ENCODE results near the gene ECM1.
A peak's percentile ranks its signal among the peaks of the same experiment; 100 is the strongest.

ECM1 gene

GRCh38 chr1:150516616-150517015 is 8.7 kb downstream of the ECM1 start:
- Histone ChIP-seq H4K91ac (ENCODE audit: low read depth, low read length, poor library complexity) (no peak overlapping the region), H3K36me3 (replicated peaks in 1 of 2; ENCODE audit: control insufficient read depth in 2 of 2, insufficient read depth in 2 of 2, low read length in 2 of 2) (peaks cover 4 to 10% of the 10 kb centered on the region in 2 donors), H2BK12ac (ENCODE audit: low read length) (no peak overlapping the region), H3K18ac (ENCODE audit: low read length) (no peak overlapping the region), H3K23ac (ENCODE audit: low read depth, low read length, poor library complexity) (no peak overlapping the region), H3K9me3 (replicated peaks in 1 of 2; ENCODE audit: control insufficient read depth in 2 of 2, insufficient read depth in 1 of 2, low read depth in 1 of 2, low read length in 2 of 2) (no peaks in the 10 kb centered on the region), H2AK5ac (ENCODE audit: low read depth, low read length) (no peak overlapping the region), H2AFZ (ENCODE audit: low read length) (peak overlapping the region; percentile 98), H3K4ac (ENCODE audit: low read length) (no peak overlapping the region), H2BK5ac (ENCODE audit: low read length) (no peak overlapping the region), H2BK15ac (ENCODE audit: low read length) (no peak overlapping the region), H3K27ac (replicated peaks; ENCODE audit: low read length) (no peak overlapping the region), H4K8ac (ENCODE audit: low read depth, low read length) (no peak overlapping the region), H3K4me3 (ENCODE audit: low read length in 2 of 2) (peak overlapping the region in 1 of 2 donors; percentile 82), H3K79me1 (ENCODE audit: low read depth, low read length) (no peaks in the 10 kb centered on the region), H3K4me1 (ENCODE audit: control insufficient read depth in 2 of 2, insufficient read depth in 1 of 2, low read depth in 1 of 2, low read length in 2 of 2) (peaks cover 2 to 5% of the 10 kb centered on the region in 2 donors), H2BK120ac (ENCODE audit: low read depth, low read length) (no peak overlapping the region), H3K4me2 (ENCODE audit: insufficient read depth, low read length, poor library complexity, severe bottlenecking) (no peak overlapping the region), H3K27me3 (ENCODE audit: control insufficient read depth in 3 of 3, insufficient read depth in 3 of 3, low read depth in 1 of 3, low read length in 3 of 3) (no peaks in the 10 kb centered on the region), H3K9ac (ENCODE audit: low read depth, low read length, poor library complexity) (no peak overlapping the region), H3K14ac (ENCODE audit: low read length) (no peak overlapping the region)
- no CpG with 5 or more reads among the region's 4 CpGs for WGBS, 2 donors (ENCODE audit: extremely low coverage in 2 of 2, insufficient read length in 2 of 2, insufficient replicate concordance in 1 of 2)
- DNase-seq (ENCODE audit: low spot score): no peak

GRCh38 chr1:150521196-150521968 is 13.5 kb downstream of the ECM1 start:
- Histone ChIP-seq H2AK5ac (ENCODE audit: low read depth, low read length) (no peak overlapping the region), H2BK15ac (ENCODE audit: low read length) (no peak overlapping the region), H3K9me3 (replicated peaks in 1 of 2; ENCODE audit: control insufficient read depth in 2 of 2, insufficient read depth in 1 of 2, low read depth in 1 of 2, low read length in 2 of 2) (no peaks in the 10 kb centered on the region), H3K18ac (ENCODE audit: low read length) (no peak overlapping the region), H3K27me3 (ENCODE audit: control insufficient read depth in 3 of 3, insufficient read depth in 3 of 3, low read depth in 1 of 3, low read length in 3 of 3) (no peaks in the 10 kb centered on the region), H3K36me3 (replicated peaks in 1 of 2; ENCODE audit: control insufficient read depth in 2 of 2, insufficient read depth in 2 of 2, low read length in 2 of 2) (no peaks in the 10 kb centered on the region), H3K23ac (ENCODE audit: low read depth, low read length, poor library complexity) (no peak overlapping the region), H3K4ac (ENCODE audit: low read length) (no peak overlapping the region), H3K14ac (ENCODE audit: low read length) (no peak overlapping the region), H3K4me3 (ENCODE audit: low read length in 2 of 2) (no peak overlapping the region), H4K8ac (ENCODE audit: low read depth, low read length) (no peak overlapping the region), H2BK12ac (ENCODE audit: low read length) (no peak overlapping the region), H4K91ac (ENCODE audit: low read depth, low read length, poor library complexity) (no peak overlapping the region), H3K9ac (ENCODE audit: low read depth, low read length, poor library complexity) (no peak overlapping the region), H3K79me1 (ENCODE audit: low read depth, low read length) (no peaks in the 10 kb centered on the region), H3K27ac (replicated peaks; ENCODE audit: low read length) (no peak overlapping the region), H3K4me1 (ENCODE audit: control insufficient read depth in 2 of 2, insufficient read depth in 1 of 2, low read depth in 1 of 2, low read length in 2 of 2) (peaks cover under 1 to 3% of the 10 kb centered on the region in 2 donors), H2AFZ (ENCODE audit: low read length) (no peak overlapping the region), H2BK120ac (ENCODE audit: low read depth, low read length) (no peak overlapping the region), H2BK5ac (ENCODE audit: low read length) (no peak overlapping the region), H3K4me2 (ENCODE audit: insufficient read depth, low read length, poor library complexity, severe bottlenecking) (no peak overlapping the region)
- no CpG with 5 or more reads among the region's 1 CpG for WGBS, 2 donors (ENCODE audit: extremely low coverage in 2 of 2, insufficient read length in 2 of 2, insufficient replicate concordance in 1 of 2)
- DNase-seq (ENCODE audit: low spot score): no peak

GRCh38 chr1:150525348-150525747 is 17.4 kb downstream of the ECM1 start:
- Histone ChIP-seq H3K18ac (ENCODE audit: low read length) (no peak overlapping the region), H4K91ac (ENCODE audit: low read depth, low read length, poor library complexity) (no peak overlapping the region), H3K4me1 (ENCODE audit: control insufficient read depth in 2 of 2, insufficient read depth in 1 of 2, low read depth in 1 of 2, low read length in 2 of 2) (no peaks in the 10 kb centered on the region), H3K36me3 (replicated peaks in 1 of 2; ENCODE audit: control insufficient read depth in 2 of 2, insufficient read depth in 2 of 2, low read length in 2 of 2) (no peaks in the 10 kb centered on the region), H3K4ac (ENCODE audit: low read length) (no peak overlapping the region), H3K9ac (ENCODE audit: low read depth, low read length, poor library complexity) (no peak overlapping the region), H2BK12ac (ENCODE audit: low read length) (no peak overlapping the region), H2AK5ac (ENCODE audit: low read depth, low read length) (no peak overlapping the region), H3K27ac (replicated peaks; ENCODE audit: low read length) (no peak overlapping the region), H3K23ac (ENCODE audit: low read depth, low read length, poor library complexity) (no peak overlapping the region), H3K27me3 (ENCODE audit: control insufficient read depth in 3 of 3, insufficient read depth in 3 of 3, low read depth in 1 of 3, low read length in 3 of 3) (no peaks in the 10 kb centered on the region), H2BK120ac (ENCODE audit: low read depth, low read length) (no peak overlapping the region), H4K8ac (ENCODE audit: low read depth, low read length) (no peak overlapping the region), H3K4me3 (ENCODE audit: low read length in 2 of 2) (no peak overlapping the region), H3K79me1 (ENCODE audit: low read depth, low read length) (no peaks in the 10 kb centered on the region), H2BK15ac (ENCODE audit: low read length) (no peak overlapping the region), H3K9me3 (replicated peaks in 1 of 2; ENCODE audit: control insufficient read depth in 2 of 2, insufficient read depth in 1 of 2, low read depth in 1 of 2, low read length in 2 of 2) (no peaks in the 10 kb centered on the region), H2BK5ac (ENCODE audit: low read length) (no peak overlapping the region), H3K4me2 (ENCODE audit: insufficient read depth, low read length, poor library complexity, severe bottlenecking) (no peak overlapping the region), H3K14ac (ENCODE audit: low read length) (no peak overlapping the region), H2AFZ (ENCODE audit: low read length) (no peak overlapping the region)
- no CpG with 5 or more reads among the region's 3 CpGs for WGBS, 2 donors (ENCODE audit: extremely low coverage in 2 of 2, insufficient read length in 2 of 2, insufficient replicate concordance in 1 of 2)
- no peak for DNase-seq (ENCODE audit: low spot score)

- H2AK5ac ChIP-seq (ENCODE audit: low read depth, low read length): no peak overlapping the region
- no peak overlapping the region for H3K23ac ChIP-seq (ENCODE audit: low read depth, low read length, poor library complexity)
- H2BK15ac ChIP-seq (ENCODE audit: low read length): no peak overlapping the region
- no peak overlapping the region for H2BK120ac ChIP-seq (ENCODE audit: low read depth, low read length)
- H3K79me1 ChIP-seq (ENCODE audit: low read depth, low read length): no peaks in the 10 kb centered on the region
- H3K14ac ChIP-seq (ENCODE audit: low read length): no peak overlapping the region
- H3K4ac ChIP-seq (ENCODE audit: low read length): no peak overlapping the region
- no peak overlapping the region for H4K91ac ChIP-seq (ENCODE audit: low read depth, low read length, poor library complexity)
- H3K27ac ChIP-seq (replicated peaks; ENCODE audit: low read length): no peak overlapping the region
- no peaks in the 10 kb centered on the region for H3K27me3 ChIP-seq (ENCODE audit: control insufficient read depth in 3 of 3, insufficient read depth in 3 of 3, low read depth in 1 of 3, low read length in 3 of 3)
- no peak overlapping the region for H2AFZ ChIP-seq (ENCODE audit: low read length)
- DNase-seq (ENCODE audit: low spot score): no peak
- no peaks in the 10 kb centered on the region for H3K36me3 ChIP-seq (replicated peaks in 1 of 2; ENCODE audit: control insufficient read depth in 2 of 2, insufficient read depth in 2 of 2, low read length in 2 of 2)
- peaks cover 0 to 3% of the 10 kb centered on the region in 2 donors for H3K4me1 ChIP-seq (ENCODE audit: control insufficient read depth in 2 of 2, insufficient read depth in 1 of 2, low read depth in 1 of 2, low read length in 2 of 2)
- no peak overlapping the region for H2BK5ac ChIP-seq (ENCODE audit: low read length)
- H2BK12ac ChIP-seq (ENCODE audit: low read length): no peak overlapping the region
- H3K9me3 ChIP-seq (replicated peaks in 1 of 2; ENCODE audit: control insufficient read depth in 2 of 2, insufficient read depth in 1 of 2, low read depth in 1 of 2, low read length in 2 of 2): no peaks in the 10 kb centered on the region
- no peak overlapping the region for H4K8ac ChIP-seq (ENCODE audit: low read depth, low read length)
- no peak overlapping the region for H3K18ac ChIP-seq (ENCODE audit: low read length)
- no peak overlapping the region for H3K4me3 ChIP-seq (ENCODE audit: low read length in 2 of 2)
- H3K4me2 ChIP-seq (ENCODE audit: insufficient read depth, low read length, poor library complexity, severe bottlenecking): no peak overlapping the region
- no CpG with 5 or more reads among the region's 1 CpG for WGBS, 2 donors (ENCODE audit: extremely low coverage in 2 of 2, insufficient read length in 2 of 2, insufficient replicate concordance in 1 of 2)
- no peak overlapping the region for H3K9ac ChIP-seq (ENCODE audit: low read depth, low read length, poor library complexity)
Observed at GRCh38 chr1:150528196-150528595, 20.3 kb downstream of the ECM1 start.

Data from neuronal stem cell (in vitro differentiated cells).